ENCODE results near the gene ENTPD3. TPM values are rescaled to one million over a fixed set of nuclear protein-coding genes. Genes with fewer than 3 reads are reported as not detected.

Gene ENTPD3
- total and polyA plus RNA-seq, 2 of the 13 experiments (the other 11 are each of a cell fraction or from before 2014, with no cell fraction given), result 0.07 TPM; not detected in 1

GRCh38 chr3:40396406-40396805 is 9.4 kb downstream of the ENTPD3 start:
- ChIA-PET CTCF (ENCODE audit: low intra/inter-chr PET ratio, low total read pairs) (no interaction called here), POLR2A (no interaction called here)
- intact Hi-C loops (cut with micrococcal nuclease; ENCODE audit: unreplicated experiment), result no loop called here
- FAIRE-seq (no peak), ATAC-seq (no peak), DNase-seq (ENCODE audit: low spot score) (no peak)
- Histone ChIP-seq H2AFZ (ENCODE audit: low read length) (no peak overlapping the region), H4K20me1 (ENCODE audit: insufficient read depth, low read length) (no peaks in the 10 kb centered on the region), H3K27me3 (ENCODE audit: control insufficient read depth in 1 of 2, insufficient read depth in 2 of 2, low read length in 2 of 2) (no peaks in the 10 kb centered on the region), H3K4me3 (replicated peaks in 1 of 3; ENCODE audit: insufficient read depth in 1 of 3, low read depth in 2 of 3, low read length in 3 of 3) (no peak overlapping the region), H3K4me1 (ENCODE audit: insufficient read depth, low read length) (peaks cover 13% of the 10 kb centered on the region), H3K36me3 (replicated peaks in 1 of 2; ENCODE audit: control insufficient read depth in 1 of 2, insufficient read depth in 2 of 2, low read length in 2 of 2) (no peaks in the 10 kb centered on the region), H3K9me3 (ENCODE audit: low read length) (0 out of 2 replicates have a peak, but pooled peaks cover 4% of the 10 kb centered on the region), H3K27ac (ENCODE audit: extremely low read length, insufficient read depth, low read length) (no peak overlapping the region), H3K9ac (ENCODE audit: insufficient read depth, low read depth, low read length) (no peak overlapping the region), H3K4me2 (ENCODE audit: low read depth, low read length) (no peak overlapping the region), H3K79me2 (ENCODE audit: insufficient read depth, low read length) (no peaks in the 10 kb centered on the region)
- in situ Hi-C loops (cut with HindIII; ENCODE audit: extremely low pct_ligation_motif_present, low pct_unique_long_range_greater_than_20kb), result no loop called here
- no TSS peak for BruUV-seq (replicated peaks)
- 53% methylated on average over 5 of the region's 5 CpGs for WGBS (ENCODE audit: low lambda C conversion rate)
- TF ChIP-seq, protein P1, sequence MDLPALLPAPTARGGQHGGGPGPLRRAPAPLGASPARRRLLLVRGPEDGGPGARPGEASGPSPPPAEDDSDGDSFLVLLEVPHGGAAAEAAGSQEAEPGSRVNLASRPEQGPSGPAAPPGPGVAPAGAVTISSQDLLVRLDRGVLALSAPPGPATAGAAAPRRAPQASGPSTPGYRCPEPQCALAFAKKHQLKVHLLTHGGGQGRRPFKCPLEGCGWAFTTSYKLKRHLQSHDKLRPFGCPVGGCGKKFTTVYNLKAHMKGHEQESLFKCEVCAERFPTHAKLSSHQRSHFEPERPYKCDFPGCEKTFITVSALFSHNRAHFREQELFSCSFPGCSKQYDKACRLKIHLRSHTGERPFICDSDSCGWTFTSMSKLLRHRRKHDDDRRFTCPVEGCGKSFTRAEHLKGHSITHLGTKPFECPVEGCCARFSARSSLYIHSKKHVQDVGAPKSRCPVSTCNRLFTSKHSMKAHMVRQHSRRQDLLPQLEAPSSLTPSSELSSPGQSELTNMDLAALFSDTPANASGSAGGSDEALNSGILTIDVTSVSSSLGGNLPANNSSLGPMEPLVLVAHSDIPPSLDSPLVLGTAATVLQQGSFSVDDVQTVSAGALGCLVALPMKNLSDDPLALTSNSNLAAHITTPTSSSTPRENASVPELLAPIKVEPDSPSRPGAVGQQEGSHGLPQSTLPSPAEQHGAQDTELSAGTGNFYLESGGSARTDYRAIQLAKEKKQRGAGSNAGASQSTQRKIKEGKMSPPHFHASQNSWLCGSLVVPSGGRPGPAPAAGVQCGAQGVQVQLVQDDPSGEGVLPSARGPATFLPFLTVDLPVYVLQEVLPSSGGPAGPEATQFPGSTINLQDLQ (CRISPR knock-in tag; IDR thresholded peaks at IDR 0.05), result no peak
- no peak for TF ChIP-seq GATAD2A (CRISPR knock-in tag; IDR thresholded peaks at IDR 0.05)
- TF ChIP-seq ISX (CRISPR knock-in tag; conservative IDR thresholded peaks at IDR 0.05), result no peak
- no peak for TF ChIP-seq ZNF318 (CRISPR knock-in tag; IDR thresholded peaks at IDR 0.05)
- TF ChIP-seq RCOR2 (CRISPR knock-in tag; IDR thresholded peaks at IDR 0.05), result no peak
- TF ChIP-seq ZNF18 (CRISPR knock-in tag; IDR thresholded peaks at IDR 0.05; ENCODE audit: insufficient replicate concordance), result no peak
- no peak for TF ChIP-seq THAP9 (CRISPR knock-in tag; IDR thresholded peaks at IDR 0.05; ENCODE audit: borderline replicate concordance)
